ENCODE data around the gene MVP.
"Not testable (repeated sequence)": the region's sequence is repeated elsewhere in the genome, so short reads cannot be mapped to it uniquely, and the experiment has no call there.

MVP gene

DNA sequence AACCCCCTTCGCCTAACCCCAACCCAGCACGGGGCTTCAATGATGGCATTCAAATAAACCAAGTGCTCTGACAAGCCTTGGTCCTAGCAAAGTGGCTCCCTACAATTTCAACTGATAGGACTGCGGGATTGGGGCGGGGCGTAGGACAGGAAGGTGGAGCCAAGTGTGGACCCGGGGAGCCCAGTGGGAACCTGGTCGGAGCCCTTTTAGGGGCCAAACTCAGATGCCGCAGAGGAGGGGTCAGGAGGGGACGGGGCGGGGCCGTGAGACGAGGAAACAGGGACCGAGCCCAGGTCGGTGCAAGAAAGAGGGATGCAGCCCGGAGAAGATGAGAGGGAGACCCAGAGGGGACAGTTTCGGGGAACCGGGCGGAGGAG lies 55.9 kb downstream of the MVP start:
- no peak for DNase-seq

DNA sequence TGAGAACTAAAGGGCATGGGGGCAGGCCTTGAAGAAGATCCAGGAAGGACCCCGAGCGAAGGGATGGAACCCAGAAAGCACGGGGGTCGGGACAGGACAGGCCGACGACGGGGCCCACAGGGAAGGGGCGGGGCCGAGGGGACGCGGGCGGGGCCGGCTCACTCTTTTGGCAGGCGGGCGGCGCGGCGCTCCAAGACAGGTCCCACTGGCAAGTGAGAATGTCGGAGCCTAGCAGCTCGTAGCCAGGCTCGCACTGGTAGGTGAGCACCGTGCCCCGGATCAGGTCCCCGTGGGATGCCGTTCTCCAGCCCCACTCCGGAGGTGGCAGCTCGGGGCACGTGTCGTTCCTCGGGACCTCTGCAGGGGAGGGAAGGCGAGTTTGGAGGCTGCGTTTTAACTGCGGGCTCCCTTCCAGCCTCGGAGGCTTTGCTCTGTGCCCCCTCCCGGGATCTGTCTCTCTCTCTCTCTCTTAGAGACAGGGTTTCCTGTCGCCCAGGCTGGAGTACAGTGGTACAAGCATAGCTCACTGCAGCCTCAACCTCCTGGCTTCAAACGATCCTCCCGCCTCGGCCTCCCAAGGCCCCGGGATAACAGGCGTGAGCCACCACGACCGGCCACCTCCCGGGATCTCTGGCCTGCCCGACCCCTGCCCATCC lies 56.5 kb downstream of the MVP start:
- DNase-seq: peak; percentile 34 to 41

GRCh38 chr16:29877266-29877961 lies 57.2 kb downstream of the MVP start:
- peak; percentile 34 to 36 for DNase-seq

GRCh38 chr16:29878172-29878571 lies 57.9 kb downstream of the MVP start:
- no peak for DNase-seq

GRCh38 chr16:29881050-29881449 lies 60.8 kb downstream of the MVP start:
- no peak for DNase-seq

DNA sequence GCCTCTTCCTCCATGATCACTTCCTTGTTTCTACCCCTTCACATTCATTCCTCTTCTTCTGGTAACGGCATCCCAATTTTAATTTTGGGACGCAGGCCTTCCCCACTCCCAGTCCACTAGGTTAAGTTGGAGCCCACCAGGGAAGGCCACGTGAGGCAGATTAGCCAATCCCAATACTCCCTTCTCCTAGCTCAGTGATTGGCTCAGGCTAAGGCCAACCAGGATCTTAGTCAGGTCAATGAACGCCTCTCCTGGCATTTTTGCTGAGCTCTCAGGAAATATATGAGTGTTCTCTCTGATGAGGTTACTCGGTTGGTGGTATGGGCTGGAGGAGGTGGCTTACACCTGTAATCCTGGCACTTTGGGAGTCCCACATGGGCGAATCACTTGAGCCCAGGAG lies 63.7 kb downstream of the MVP start:
- DNase-seq: no peak

GRCh38 chr16:29889372-29889771 lies 69.1 kb downstream of the MVP start:
- DNase-seq: not testable (repeated sequence)

DNA sequence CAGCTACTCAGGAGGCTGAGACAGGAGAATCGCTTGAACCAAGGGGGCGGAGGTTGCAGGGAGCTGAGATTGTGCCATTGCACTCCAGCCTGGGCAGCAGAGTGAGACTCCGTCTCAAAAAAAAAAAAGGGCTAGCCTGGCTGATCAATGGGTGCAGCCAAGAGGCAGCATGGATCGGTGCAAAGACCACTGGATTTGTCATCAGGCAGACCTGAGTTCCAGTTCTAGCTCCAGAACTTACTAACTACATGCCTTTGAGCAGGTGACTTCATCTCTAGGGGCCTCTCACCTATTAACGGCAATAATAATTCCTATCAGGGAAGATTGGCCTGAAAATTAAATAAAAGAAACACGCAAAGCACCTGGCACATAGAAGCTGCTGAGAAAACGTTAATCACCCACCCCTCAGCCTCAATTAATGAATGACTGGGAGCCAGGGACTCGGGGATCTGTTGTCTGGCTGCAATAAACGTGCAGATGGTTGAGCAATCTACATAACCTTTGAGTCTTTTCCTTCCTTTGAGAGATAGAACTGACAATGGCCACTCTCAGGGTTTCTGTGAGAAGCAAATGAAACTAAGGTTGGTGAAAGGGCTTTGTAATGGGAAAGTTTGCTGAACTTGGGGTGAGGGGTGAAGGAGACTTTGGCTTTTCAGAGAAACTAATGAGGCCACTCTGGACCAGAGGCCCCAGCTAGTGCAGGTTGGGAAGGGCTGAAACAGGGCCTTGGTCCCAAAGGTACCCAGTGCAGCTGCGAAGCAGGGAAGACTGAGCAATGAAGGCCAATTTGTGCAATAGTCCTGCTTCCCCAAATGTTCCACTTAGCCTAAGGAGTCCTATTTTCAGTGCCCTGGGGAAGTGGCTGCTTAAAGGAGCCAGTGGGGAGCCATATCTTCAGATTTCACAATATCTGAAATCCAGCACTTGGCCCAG lies 71.5 kb downstream of the MVP start:
- no peak for DNase-seq

GRCh38 chr16:29892458-29892813 lies 72.2 kb downstream of the MVP start:
- DNase-seq: no peak

GRCh38 chr16:29893553-29893952 lies 73.3 kb downstream of the MVP start:
- DNase-seq: no peak

DNA sequence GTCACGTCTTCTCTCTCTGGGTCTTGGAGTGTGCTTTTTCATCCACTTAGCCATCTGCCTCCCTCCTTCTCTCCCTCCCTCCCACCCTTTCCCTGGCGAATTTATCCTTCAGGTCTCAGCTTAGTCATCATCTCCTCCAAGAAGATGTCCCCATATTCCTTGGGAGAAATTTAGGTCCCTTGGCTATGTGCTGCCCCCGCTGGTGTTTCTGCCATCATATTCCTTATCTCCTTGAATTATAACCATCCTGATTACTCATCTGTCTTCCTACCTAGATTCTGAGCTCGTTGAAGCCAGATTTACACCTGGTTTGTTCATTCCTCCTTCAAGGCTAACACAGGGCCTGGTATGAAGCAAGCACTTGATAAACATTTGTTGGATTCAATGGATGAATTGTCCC lies 74.1 kb downstream of the MVP start:
- no peak for DNase-seq

- DNase-seq: no peak
These were observed 76.6 kb downstream of the MVP start for GRCh38 chr16:29896841-29897240.

DNA sequence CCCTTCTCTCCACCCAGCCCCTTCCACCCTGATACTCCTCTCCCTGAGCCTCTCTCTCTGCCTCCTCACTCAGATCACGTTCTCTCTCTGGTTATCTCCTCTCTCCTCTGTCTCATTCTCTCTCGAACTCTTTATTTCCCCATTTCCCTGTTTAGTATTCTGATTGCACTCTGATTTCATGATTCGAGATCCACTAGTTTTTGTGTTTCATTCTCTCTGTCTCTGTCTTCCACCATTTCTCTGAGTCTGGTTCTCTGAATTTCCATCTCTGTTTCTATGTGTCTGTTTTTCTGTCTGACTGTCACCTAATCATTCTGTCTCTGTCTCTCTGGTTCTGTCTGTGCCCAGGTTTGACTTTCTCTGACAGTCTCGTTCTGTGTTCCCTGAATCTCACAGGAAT lies 77.1 kb downstream of the MVP start:
- no peak for DNase-seq

All from activated CD4-positive, alpha-beta T cell treated with anti-CD3 and anti-CD28 coated beads for 4 hours (primary cell).